Glomerular visceral epithelial cell (primary cell): ENCODE results near the gene OR2V1.
"Not testable (repeated sequence)": the region's sequence is repeated elsewhere in the genome, so short reads cannot be mapped to it uniquely, and the experiment has no call there.

Experiments
- DNase-seq: peaks from one replicate; pipeline ENCODE4 v3.0.0-alpha.2; 2016; ENCODE audit errors: extremely low spot score

OR2V1 gene

DNA sequence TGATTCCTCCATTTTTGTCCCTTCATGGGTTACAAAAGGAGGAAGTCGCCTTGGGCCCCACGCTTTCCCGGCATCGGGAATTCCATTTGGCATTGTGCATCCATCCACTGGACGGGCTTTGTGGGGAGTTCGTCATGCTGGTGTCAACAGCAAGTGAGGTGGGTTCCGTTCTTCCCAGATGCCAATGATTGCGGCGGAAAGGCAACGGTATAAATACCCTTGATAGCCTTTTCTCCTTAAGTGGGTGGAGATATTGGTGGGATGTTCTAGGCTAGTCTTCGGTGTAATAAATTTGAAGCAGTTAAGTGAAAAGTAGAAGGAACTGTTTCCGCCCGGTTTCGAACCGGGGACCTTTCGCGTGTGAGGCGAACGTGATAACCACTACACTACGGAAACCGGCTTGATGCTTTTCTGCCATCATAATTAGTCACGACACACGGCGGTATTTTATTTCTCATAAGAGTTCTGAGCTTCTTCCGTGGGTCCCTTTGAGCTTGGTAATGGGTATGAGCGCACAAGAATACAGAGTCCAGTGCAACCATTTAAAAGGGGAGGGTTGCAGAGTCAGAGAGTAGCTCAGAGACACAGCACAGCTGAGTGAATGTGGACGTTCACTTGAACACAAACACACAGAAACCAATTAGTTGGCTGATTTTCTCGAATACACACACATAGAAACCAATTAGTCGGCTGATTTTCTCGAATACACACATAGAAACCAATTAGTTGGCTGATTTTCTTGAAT lies 28.9 kb downstream of the OR2V1 start:
- DNase-seq, result not testable (repeated sequence)

DNA sequence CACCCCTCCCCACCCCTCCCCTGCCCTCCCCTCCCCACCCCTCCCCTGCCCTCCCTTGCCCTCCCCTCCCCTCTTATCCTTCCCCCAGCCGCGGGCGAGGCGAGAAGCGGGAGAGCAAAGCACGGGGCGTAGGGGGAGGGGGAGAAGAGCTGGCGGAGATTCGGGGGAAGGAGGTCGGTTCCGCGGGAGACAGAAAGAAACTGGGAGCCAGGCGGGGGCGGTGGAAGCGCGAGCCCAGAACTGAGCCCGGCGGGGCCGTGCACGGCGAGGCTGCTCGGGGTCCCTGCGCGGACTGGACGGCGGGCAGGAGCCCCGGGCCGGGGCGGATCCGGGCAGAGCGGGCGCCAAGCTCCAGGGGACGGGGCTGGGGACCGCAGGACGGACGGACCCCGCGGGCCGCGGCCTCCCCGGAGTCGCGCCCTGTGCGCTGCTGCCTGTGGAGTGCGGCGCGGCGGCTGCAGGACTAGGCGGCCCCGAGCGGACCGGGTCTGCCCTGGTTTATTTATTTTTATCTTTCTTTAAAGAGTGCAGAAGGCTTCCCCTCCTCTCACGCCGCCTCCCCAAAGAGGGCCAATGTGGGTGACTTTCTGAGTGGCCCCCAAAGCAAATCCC lies 29.8 kb downstream of the OR2V1 start:
- not testable (repeated sequence) for DNase-seq

DNA sequence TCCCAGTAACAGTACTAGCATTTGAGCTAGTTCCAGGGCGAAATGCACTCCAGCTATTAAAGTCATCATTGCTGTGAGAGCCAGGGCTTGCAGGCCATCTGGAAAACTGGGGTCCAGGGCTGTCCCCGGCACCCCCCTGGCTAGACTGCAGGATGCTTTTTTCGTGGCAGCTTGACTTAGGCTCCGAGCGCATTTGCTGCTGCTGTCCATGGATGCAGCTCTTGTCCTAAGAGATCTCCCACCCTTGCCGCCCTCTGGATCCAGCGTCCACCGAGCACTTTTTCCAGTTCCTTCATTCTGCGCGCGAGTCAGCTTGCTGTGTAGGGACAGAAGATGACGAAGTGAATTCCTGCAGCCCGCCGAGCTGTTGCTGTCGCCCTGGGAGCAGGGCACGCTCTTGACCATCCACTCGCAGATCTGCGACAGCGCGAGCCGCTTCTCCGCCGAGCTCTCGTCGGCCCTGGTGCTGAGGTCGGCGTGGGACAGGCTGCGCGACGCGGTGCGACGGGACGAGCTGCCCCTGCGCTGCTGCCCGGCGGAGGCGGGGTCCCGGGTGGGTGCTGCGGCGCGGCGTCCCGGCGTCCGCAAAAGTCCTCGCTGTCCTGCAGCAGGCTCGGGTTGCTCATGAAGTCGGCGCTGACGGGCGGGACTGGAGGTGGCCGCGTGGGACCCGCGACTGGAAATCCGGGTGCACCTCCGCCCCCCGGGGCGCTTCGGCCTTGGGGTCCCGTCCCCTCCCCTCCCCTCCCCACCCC lies 30.7 kb downstream of the OR2V1 start:
- DNase-seq, result no peak

DNA sequence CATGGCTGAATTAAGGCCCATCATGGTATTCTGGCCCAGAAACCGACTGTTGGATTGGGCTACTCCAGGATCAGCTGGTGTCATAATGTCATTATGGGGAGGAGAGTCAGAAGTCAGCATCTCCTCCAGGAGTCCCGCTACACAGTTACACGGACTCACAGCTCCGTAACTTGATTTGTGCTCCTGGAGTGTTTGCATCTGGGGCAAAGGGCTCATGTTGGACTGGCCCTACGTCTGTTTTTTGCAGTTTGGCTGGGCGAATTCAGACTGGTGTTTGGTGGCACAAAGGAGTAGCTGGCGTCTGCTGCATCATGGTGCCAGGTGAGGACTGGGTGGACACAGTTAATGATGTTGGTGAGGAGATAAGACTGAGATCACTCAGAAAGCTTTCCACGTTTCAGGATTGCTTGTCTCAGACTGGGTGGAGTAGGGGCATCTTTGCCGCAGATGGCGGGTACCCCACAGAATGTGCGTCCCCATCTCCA lies 31.3 kb downstream of the OR2V1 start:
- DNase-seq, result no peak

DNA sequence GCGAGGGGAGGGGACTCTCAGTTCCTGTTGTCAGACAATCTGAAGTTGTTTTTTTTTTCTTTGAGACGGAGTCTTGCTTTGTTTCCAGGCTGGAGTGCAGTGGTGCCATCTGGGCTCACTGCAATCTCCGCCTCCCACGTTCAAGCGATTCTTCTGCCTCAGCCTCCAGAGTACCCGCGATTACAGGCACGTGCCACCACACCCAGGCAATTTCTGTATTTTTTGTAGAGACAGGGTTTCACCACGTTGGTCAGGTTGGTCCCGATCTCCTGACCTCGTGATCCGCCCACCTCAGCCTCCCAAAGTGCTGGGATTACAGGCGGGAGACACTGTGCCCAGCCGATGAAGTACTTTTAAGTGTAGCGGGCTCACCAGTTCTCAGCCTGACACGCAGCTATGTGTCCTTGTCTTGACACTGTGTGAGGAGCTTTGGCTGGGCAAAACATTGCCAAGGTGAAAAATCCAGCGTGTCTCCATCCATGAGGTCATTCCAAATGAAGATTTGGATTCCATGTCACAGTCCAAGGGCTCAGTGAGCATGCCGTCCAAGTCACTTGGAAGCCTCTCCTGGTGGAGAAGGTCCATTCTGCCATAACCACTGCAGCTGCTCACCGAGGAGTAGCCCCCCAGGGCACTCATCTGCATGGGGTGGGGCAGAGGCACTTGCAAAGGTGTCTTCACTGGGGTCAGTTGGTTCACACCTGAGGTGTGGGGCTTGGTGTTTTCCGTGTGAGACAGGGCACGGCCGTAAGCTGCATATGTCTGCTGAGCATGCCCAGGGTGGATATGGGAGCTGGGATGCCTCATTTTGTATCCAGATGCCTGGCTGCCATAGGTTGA lies 32.0 kb downstream of the OR2V1 start:
- DNase-seq, result no peak

DNA sequence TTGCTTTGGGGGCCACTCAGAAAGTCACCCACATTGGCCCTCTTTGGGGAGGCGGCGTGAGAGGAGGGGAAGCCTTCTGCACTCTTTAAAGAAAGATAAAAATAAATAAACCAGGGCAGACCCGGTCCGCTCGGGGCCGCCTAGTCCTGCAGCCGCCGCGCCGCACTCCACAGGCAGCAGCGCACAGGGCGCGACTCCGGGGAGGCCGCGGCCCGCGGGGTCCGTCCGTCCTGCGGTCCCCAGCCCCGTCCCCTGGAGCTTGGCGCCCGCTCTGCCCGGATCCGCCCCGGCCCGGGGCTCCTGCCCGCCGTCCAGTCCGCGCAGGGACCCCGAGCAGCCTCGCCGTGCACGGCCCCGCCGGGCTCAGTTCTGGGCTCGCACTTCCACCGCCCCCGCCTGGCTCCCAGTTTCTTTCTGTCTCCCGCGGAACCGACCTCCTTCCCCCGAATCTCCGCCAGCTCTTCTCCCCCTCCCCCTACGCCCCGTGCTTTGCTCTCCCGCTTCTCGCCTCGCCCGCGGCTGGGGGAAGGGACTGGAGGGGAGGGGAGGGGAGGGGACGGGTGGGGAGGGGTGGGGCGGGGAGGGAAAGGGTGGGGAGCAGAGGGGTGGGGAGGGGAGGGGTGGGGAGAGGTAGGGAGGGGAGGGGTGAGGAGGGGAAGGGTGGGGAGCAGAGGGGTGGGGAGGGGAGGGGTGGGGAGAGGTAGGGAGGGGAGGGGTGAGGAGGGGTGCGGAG lies 33.0 kb downstream of the OR2V1 start:
- DNase-seq, result not testable (repeated sequence)

DNA sequence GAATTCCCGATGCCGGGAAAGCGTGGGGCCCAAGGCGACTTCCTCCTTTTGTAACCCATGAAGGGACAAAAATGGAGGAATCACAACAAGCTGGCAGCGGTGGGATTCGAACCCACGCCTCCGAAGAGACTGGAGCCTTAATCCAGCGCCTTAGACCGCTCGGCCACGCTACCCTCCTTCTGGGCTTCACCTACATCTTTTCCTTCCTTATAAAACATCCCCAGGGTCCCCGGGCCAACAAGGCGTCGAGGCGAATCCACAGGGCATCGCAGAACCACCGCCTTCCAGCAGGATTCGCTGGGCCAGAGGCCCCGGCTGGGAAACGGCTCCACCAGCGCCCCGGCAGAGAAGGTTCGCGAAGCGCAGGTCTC lies 33.6 kb downstream of the OR2V1 start:
- DNase-seq, result not testable (repeated sequence)

DNA sequence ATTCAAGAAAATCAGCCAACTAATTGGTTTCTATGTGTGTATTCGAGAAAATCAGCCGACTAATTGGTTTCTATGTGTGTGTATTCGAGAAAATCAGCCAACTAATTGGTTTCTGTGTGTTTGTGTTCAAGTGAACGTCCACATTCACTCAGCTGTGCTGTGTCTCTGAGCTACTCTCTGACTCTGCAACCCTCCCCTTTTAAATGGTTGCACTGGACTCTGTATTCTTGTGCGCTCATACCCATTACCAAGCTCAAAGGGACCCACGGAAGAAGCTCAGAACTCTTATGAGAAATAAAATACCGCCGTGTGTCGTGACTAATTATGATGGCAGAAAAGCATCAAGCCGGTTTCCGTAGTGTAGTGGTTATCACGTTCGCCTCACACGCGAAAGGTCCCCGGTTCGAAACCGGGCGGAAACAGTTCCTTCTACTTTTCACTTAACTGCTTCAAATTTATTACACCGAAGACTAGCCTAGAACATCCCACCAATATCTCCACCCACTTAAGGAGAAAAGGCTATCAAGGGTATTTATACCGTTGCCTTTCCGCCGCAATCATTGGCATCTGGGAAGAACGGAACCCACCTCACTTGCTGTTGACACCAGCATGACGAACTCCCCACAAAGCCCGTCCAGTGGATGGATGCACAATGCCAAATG lies 34.1 kb downstream of the OR2V1 start:
- DNase-seq, result not testable (repeated sequence)

DNA sequence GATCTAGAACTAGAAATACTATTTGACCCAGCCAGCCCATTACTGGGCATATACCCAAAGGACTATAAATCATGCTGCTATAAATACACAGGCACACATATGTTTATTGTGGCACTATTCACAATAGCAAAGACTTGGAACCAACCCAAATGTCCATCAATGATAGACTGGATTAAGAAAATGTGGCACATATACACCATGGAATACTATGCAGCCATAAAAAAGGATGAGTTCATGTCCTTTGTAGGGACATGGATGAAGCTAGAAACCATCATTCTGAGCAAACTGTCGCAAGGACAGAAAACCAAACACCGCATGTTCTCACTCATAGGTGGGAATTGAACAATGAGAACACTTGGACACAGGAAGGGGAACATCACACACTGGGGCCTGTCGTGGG lies 35.8 kb downstream of the OR2V1 start:
- not testable (repeated sequence) for DNase-seq

DNA sequence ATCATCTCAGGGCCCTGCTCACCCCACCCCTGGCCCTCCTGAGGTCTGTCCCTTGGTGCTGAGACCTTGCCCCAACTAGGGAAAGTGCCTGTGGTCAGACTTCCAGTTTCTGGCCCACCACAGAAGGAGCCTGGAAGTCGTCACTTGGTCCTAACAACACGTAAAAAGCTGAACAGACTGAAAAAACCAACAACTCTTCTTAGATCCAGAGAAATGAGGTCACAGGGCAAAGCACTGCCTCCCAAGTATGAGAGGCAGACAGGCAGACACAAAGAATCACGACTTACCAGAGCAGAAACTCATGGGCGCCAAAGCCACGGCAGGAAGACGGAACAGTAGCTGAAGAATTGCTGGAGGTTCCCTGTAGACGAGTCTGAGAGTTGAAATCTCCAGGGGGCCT lies 38.5 kb downstream of the OR2V1 start:
- DNase-seq, result no peak

DNA sequence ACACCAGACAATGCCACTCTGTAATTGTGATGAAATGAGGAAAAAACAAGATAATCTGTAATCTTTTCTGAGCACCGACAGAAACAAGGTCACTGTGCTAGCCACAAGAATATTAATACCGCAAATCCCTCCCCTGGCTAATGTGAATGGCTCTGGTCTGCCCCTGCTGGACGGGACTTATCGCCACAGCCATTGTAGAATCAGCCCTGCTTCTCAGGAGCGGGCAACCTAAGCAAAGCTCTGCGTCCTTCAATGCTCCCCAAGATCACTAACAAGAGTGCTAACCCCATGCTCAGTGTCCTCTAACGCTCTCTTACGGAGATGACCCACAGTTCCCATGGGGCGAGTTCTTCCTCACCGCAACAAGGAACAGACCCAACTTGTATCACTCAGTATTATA lies 42.7 kb downstream of the OR2V1 start:
- no peak for DNase-seq

DNA sequence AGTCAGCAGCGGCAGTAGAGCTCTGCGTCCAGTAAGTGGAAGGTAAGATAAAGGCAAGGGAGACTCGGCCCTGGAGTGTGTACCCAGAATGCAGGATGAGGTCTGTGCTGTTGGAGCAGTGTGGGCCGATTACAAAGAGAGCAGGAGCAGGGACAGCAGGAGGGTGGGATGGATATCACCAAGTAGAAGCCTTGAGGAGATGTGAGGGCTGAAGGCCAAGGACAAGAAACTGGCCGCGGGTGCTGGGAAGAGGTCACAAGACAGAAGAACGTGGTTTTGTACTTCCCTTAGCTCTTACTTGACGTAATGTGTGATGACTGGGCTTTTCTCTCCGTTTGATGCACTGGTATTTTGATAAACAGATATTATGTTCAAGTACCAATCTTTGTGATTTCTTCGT lies 43.7 kb downstream of the OR2V1 start:
- DNase-seq, result no peak

DNA sequence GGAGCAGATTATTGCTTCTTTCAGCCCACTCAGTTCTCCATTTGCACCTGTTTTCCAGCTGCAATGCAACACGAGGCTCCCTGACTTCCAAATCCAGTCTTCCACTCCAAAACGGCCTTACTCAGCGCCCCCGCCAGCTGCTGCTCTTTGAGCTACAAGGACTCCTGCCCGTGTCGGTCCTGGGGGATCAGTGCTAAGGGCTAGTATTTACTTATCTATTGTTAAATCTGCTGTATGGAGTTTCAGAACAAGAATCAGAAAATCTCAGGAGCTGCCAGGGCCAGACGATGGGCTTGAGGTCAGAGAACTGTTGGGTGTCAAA lies 44.1 kb downstream of the OR2V1 start:
- no peak for DNase-seq

DNA sequence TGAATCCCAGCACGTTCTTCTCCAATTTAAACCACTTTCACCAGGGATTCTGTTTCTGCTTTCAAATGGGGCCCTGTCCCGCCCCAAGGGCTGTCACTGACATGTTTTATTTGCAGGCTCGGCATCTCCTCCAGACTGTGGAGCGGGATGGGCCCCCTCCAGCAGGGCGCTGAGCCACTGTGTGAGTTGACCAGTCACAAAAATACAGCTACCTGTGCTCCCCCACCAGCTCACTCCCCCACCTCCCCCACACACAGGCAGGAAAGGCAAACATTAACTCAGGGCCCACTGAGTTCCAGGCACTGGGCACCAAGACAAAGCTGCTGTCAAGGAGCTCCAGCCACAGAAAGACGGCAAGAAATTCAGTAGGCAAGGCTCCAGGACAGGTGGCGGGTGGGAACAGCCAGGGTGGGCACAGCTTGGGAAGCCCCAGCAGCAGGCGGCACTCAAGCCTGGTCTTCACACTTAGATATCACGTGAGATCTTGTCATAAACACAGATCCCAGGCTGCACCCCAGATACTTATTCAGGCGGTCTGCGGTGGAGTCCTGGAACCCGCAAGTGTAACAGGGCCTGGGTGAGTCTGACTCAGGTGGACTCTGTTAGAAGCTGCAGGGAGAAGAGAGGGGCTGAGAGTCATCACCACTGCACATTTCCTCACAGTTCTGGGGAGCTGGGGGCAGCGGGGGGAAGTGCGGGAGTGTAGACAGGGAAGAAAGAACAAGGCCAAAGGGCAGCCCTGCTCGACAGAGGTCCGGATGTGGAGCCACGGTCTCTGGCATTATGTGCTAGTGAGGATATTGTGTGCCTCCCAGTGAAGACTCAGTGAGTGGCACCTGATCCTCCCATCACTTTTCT lies 44.7 kb downstream of the OR2V1 start:
- no peak for DNase-seq

DNA sequence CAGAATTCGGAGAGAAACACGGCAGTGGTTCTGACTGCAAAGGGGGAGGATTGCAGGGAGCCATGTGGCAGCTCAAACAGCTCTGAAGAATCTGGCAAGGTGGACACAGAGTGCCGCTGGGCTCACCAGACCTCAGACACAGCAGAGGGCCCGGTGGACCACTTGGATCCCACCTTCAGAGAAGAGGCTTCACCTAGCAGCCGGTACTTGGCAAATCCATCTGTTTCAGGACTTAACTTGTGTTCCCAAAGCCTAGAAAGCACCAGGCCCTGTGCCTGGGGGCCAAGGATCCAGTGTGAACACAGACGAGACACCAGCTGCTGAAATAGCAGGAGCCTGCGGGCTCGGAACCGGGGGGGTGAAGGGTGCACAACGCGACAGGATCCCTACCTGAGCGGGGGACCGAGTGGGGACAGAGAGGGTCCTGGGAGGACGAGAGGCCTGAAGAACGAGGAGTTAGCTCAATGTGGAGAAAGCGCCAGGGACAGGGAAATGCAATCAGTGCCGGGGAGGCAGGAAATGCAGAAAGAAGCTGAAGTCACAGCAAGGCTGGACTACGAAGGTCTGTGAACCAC lies 46.3 kb downstream of the OR2V1 start:
- DNase-seq, result no peak

DNA sequence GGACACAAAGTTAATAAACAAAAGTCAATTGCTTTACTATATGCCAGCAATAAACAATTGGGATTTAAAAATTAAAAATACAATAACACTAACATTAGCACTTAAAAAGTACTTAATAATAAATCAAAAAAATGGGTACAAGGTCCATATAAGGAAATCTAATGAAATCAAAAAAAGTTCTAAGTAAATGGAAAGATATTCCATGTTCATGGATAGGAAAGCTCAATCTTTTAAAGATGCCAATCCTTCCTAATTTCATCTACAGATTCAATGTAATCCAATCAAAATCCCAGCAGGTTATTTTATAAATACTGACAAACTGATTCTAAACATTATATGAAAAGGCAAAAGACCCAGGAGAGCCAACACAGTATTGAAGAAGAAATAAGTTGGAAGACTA lies 49.0 kb downstream of the OR2V1 start:
- DNase-seq, result no peak

DNA sequence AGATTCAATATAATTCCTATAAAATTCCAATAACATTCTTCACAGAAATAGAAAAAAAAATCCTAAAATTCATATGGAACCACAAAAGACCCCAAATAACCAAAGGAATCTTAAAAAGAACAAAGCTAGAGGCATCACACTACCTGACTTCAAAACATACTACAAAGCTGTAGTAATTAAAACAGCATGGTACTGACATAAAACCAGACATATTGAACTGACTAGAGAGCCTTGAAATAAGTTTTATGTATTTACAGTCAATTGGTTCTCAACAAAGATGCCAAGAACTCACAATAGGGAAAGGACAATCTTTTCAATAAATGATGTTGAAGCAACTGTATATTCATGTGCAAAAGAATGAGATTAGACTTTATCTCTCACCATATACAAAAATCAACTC lies 54.0 kb downstream of the OR2V1 start:
- DNase-seq, result no peak
